ENCODE data around the gene WBP2NL.

- no peak for TF ChIP-seq CTCF (IDR thresholded peaks at IDR 0.05)
- TF ChIP-seq POLR2A (IDR thresholded peaks at IDR 0.05): no peak
Observed at GRCh38 chr22:42039271-42039670, 40.7 kb downstream of the WBP2NL start.
